Activated naive CD4-positive, alpha-beta T cell treated with anti-CD3 and anti-CD28 coated beads for 36 hours (primary cell): Measurements from ENCODE around the gene DDX39B. TPM values are rescaled to one million over a fixed set of nuclear protein-coding genes. Genes with fewer than 3 reads are reported as not detected.
A peak's percentile ranks its signal among the peaks of the same experiment; 100 is the strongest.

Source experiments
- CTCF ChIA-PET: fragments of 350-600 bp; sonication (Branson Sonifier 250); formaldehyde crosslinking; loops from one replicate; lab custom pipeline; 2021; ENCODE audit warnings: antibody characterized with exemption; lab: Charles Lee
- DNase-seq: peaks from one replicate; pipeline ENCODE4 v3.0.0-alpha.2; 2020
- H3K27ac Mint-ChIP-seq: one replicate; pipeline ENCODE4 v1.8.0; 2021; ENCODE audit warnings: mild to moderate bottlenecking, mixed read lengths
- H3K27me3 Mint-ChIP-seq: one replicate; pipeline ENCODE4 v1.8.0; 2021; ENCODE audit warnings: low read depth, mixed read lengths
- H3K36me3 Mint-ChIP-seq: one replicate; pipeline ENCODE4 v1.8.0; 2021; ENCODE audit warnings: low read depth, mixed read lengths
- H3K4me1 Mint-ChIP-seq: one replicate; pipeline ENCODE4 v1.8.0; 2021; ENCODE audit warnings: low read depth, mixed read lengths
- H3K4me3 Mint-ChIP-seq: one replicate; pipeline ENCODE4 v1.8.0; 2021; ENCODE audit warnings: mild to moderate bottlenecking, moderate library complexity, mixed read lengths
- H3K9me3 Mint-ChIP-seq: one replicate; pipeline ENCODE4 v1.8.0; 2021; ENCODE audit warnings: mixed read lengths
- intact Hi-C: fragments of 100-400 bp; cut with micrococcal nuclease; formaldehyde crosslinking; loops from one replicate; pipeline ENCODE4 v1.15.1; 2023
- total RNA-seq, 2 experiments: library from RNA; stranded (reverse); gene quantifications; one replicate each; pipeline ENCODE4 v1.2.3, GENCODE V29; 2021

The DDX39B gene
- total RNA-seq, 2 experiments from 2014 or later = 600 to 624 TPM

- DNase-seq = no peak
- peaks cover 64% of the 10 kb centered on the region for H3K36me3 Mint-ChIP-seq
- no peaks in the 10 kb centered on the region for H3K27me3 Mint-ChIP-seq
- peaks cover 38% of the 10 kb centered on the region for H3K4me1 Mint-ChIP-seq
- intact Hi-C loops = no loop called here
- H3K4me3 Mint-ChIP-seq = no peak overlapping the region
- H3K27ac Mint-ChIP-seq = peak overlapping the region; percentile 28
- CTCF ChIA-PET = interaction anchor here (1.1 to 2.1 kb wide), 2 partner anchors 15 to 65 kb away, joined by 3 to 4 read pairs; no protein-coding TSS in a partner anchor
- H3K9me3 Mint-ChIP-seq = no peaks in the 10 kb centered on the region
Measured at GRCh38 chr6:31531771-31532643, 9.8 kb downstream of the DDX39B start.

GRCh38 chr6:31531162-31531561 lies 10.6 kb downstream of the DDX39B start:
- peaks cover 57% of the 10 kb centered on the region for H3K36me3 Mint-ChIP-seq
- H3K9me3 Mint-ChIP-seq = no peaks in the 10 kb centered on the region
- H3K27me3 Mint-ChIP-seq = no peaks in the 10 kb centered on the region
- no peak overlapping the region for H3K27ac Mint-ChIP-seq
- intact Hi-C loops = no loop called here
- H3K4me1 Mint-ChIP-seq = peaks cover 32% of the 10 kb centered on the region
- CTCF ChIA-PET = interaction anchor here (2.1 kb wide), 1 partner anchor 66 kb away, joined by 4 read pairs; no protein-coding TSS in a partner anchor
- no peak overlapping the region for H3K4me3 Mint-ChIP-seq
- DNase-seq = no peak

GRCh38 chr6:31530659-31531058 lies 11.1 kb downstream of the DDX39B start:
- intact Hi-C loops = no loop called here
- Mint-ChIP-seq H3K27ac (no peak overlapping the region), H3K4me3 (no peak overlapping the region), H3K4me1 (peaks cover 27% of the 10 kb centered on the region), H3K27me3 (no peaks in the 10 kb centered on the region), H3K9me3 (no peaks in the 10 kb centered on the region), H3K36me3 (peaks cover 52% of the 10 kb centered on the region)
- CTCF ChIA-PET = interaction anchor here (0.6 kb wide), 1 partner anchor 158 kb away, joined by 3 read pairs; no protein-coding TSS in a partner anchor
- DNase-seq = no peak

GRCh38 chr6:31529329-31530150 lies 12.3 kb downstream of the DDX39B start:
- no peak for DNase-seq
- H3K4me1 Mint-ChIP-seq = peaks cover 19% of the 10 kb centered on the region
- no peaks in the 10 kb centered on the region for H3K27me3 Mint-ChIP-seq
- peaks cover 42% of the 10 kb centered on the region for H3K36me3 Mint-ChIP-seq
- intact Hi-C loops = no loop called here
- CTCF ChIA-PET = interaction anchor here (0.5 kb wide), 1 partner anchor 67 kb away, joined by 5 read pairs; no protein-coding TSS in a partner anchor
- H3K4me3 Mint-ChIP-seq = no peak overlapping the region
- H3K27ac Mint-ChIP-seq = no peak overlapping the region
- H3K9me3 Mint-ChIP-seq = no peaks in the 10 kb centered on the region

GRCh38 chr6:31528821-31529328 lies 12.9 kb downstream of the DDX39B start, which contains the start of gene MCCD1:
MCCD1 (plus strand) TSS chr6:31528962; CDS start chr6:31529015, 53 bp downstream.
- CTCF ChIA-PET = interaction anchor here (1.2 kb wide), 1 partner anchor 69 kb away, joined by 4 read pairs; no protein-coding TSS in a partner anchor
- no peaks in the 10 kb centered on the region for H3K9me3 Mint-ChIP-seq

GRCh38 chr6:31528307-31528777 lies 13.5 kb downstream of the DDX39B start:
- Mint-ChIP-seq H3K36me3 (peaks cover 32% of the 10 kb centered on the region), H3K4me3 (no peak overlapping the region), H3K9me3 (no peaks in the 10 kb centered on the region), H3K4me1 (peaks cover 12% of the 10 kb centered on the region), H3K27ac (no peak overlapping the region), H3K27me3 (no peaks in the 10 kb centered on the region)
- no peak for DNase-seq
- CTCF ChIA-PET = interaction anchor here (0.8 to 1.2 kb wide), 2 partner anchors 13 to 70 kb away, joined by 4 to 7 read pairs; no protein-coding TSS in a partner anchor
- intact Hi-C loops = no loop called here

More at GRCh38 chr6:31528821-31529328, 12.9 kb downstream of the DDX39B start, which contains the start of gene MCCD1:
- intact Hi-C loops = no loop called here
- Mint-ChIP-seq H3K27me3 (no peaks in the 10 kb centered on the region), H3K4me3 (no peak within 1 kb of the TSS), H3K4me1 (peaks cover 16% of the 10 kb centered on the region), H3K27ac (no peak within 1 kb of the TSS), H3K36me3 (peaks cover 36% of the 10 kb centered on the region)
- no peak for DNase-seq

GRCh38 chr6:31525932-31526591 lies 15.7 kb downstream of the DDX39B start:
- intact Hi-C loops = no loop called here
- no peak for DNase-seq
- Mint-ChIP-seq H3K4me1 (no peaks in the 10 kb centered on the region), H3K9me3 (no peaks in the 10 kb centered on the region), H3K4me3 (no peak overlapping the region), H3K27me3 (no peaks in the 10 kb centered on the region), H3K36me3 (peaks cover 15% of the 10 kb centered on the region), H3K27ac (no peak overlapping the region)
- CTCF ChIA-PET = no interaction called here

- intact Hi-C loops = no loop called here
- CTCF ChIA-PET = interaction anchor here (1.3 kb wide), 1 partner anchor 126 kb away, joined by 5 read pairs; no protein-coding TSS in a partner anchor
- H3K4me3 Mint-ChIP-seq = no peak overlapping the region
Measured at GRCh38 chr6:31525553-31525931, 16.3 kb downstream of the DDX39B start.

GRCh38 chr6:31521835-31522234 lies 20.0 kb downstream of the DDX39B start:
- no peak overlapping the region for H3K27ac Mint-ChIP-seq

More at GRCh38 chr6:31525553-31525931, 16.3 kb downstream of the DDX39B start:
- Mint-ChIP-seq H3K27me3 (no peaks in the 10 kb centered on the region), H3K27ac (no peak overlapping the region), H3K36me3 (peaks cover 10% of the 10 kb centered on the region), H3K9me3 (no peaks in the 10 kb centered on the region), H3K4me1 (no peaks in the 10 kb centered on the region)
- no peak for DNase-seq

GRCh38 chr6:31513456-31514165 lies 28.2 kb downstream of the DDX39B start:
- Mint-ChIP-seq H3K36me3 (peaks cover 12% of the 10 kb centered on the region), H3K27ac (no peak overlapping the region), H3K27me3 (no peaks in the 10 kb centered on the region), H3K9me3 (no peaks in the 10 kb centered on the region), H3K4me1 (no peaks in the 10 kb centered on the region), H3K4me3 (no peak overlapping the region)
- intact Hi-C loops = no loop called here
- DNase-seq = no peak
- CTCF ChIA-PET = no interaction called here

More at GRCh38 chr6:31521835-31522234, 20.0 kb downstream of the DDX39B start:
- Mint-ChIP-seq H3K36me3 (no peaks in the 10 kb centered on the region), H3K27me3 (no peaks in the 10 kb centered on the region), H3K4me1 (no peaks in the 10 kb centered on the region), H3K9me3 (no peaks in the 10 kb centered on the region), H3K4me3 (no peak overlapping the region)
- intact Hi-C loops = no loop called here
- no peak for DNase-seq
- CTCF ChIA-PET = no interaction called here

- no peak overlapping the region for H3K4me3 Mint-ChIP-seq
- intact Hi-C loops = no loop called here
- H3K9me3 Mint-ChIP-seq = no peaks in the 10 kb centered on the region
- no peaks in the 10 kb centered on the region for H3K4me1 Mint-ChIP-seq
- CTCF ChIA-PET = no interaction called here
- H3K36me3 Mint-ChIP-seq = peaks cover 20% of the 10 kb centered on the region
- no peak for DNase-seq
- no peaks in the 10 kb centered on the region for H3K27me3 Mint-ChIP-seq
- no peak overlapping the region for H3K27ac Mint-ChIP-seq
Measured at GRCh38 chr6:31510007-31510406, 31.8 kb downstream of the DDX39B start.
